ENCODE data around the gene DCC. TPM values are rescaled to one million over a fixed set of nuclear protein-coding genes. Genes with fewer than 3 reads are reported as not detected.

The DCC gene
- total and polyA plus RNA-seq, 3 donors from 2014 or later: 7.9 to 42.1 (median 24.5) TPM

DNA sequence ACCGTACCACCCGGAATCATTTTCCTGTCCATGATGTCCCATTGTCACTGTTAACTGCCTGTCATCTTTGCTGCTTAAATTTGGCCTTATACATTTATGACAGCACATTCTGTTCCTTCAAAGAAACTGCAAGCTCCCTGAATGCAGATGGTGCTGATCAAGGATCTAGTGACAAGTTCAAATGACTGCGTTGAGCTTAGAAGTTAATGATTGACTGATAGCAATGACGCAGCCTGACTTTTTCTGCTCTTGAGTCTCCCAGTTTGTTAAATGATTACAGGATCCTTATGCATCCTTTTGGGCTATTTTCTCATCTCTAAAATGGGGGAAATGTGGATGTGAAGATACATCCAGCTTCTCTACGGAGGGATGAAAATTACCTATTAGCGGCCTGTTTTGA lies 159.0 kb downstream of the DCC start:
- intact Hi-C loops (cut with DNase I; ENCODE audit: low total_unique reads): no loop called here
- TF ChIP-seq, protein P1, sequence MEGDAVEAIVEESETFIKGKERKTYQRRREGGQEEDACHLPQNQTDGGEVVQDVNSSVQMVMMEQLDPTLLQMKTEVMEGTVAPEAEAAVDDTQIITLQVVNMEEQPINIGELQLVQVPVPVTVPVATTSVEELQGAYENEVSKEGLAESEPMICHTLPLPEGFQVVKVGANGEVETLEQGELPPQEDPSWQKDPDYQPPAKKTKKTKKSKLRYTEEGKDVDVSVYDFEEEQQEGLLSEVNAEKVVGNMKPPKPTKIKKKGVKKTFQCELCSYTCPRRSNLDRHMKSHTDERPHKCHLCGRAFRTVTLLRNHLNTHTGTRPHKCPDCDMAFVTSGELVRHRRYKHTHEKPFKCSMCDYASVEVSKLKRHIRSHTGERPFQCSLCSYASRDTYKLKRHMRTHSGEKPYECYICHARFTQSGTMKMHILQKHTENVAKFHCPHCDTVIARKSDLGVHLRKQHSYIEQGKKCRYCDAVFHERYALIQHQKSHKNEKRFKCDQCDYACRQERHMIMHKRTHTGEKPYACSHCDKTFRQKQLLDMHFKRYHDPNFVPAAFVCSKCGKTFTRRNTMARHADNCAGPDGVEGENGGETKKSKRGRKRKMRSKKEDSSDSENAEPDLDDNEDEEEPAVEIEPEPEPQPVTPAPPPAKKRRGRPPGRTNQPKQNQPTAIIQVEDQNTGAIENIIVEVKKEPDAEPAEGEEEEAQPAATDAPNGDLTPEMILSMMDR (IDR thresholded peaks at IDR 0.05): no peak
- no peak for TF ChIP-seq POLR2A (IDR thresholded peaks at IDR 0.05)
- Histone ChIP-seq H3K9me3 (no peaks in the 10 kb centered on the region), H3K27ac (no peak overlapping the region), H3K4me3 (no peak overlapping the region), H3K36me3 (ENCODE audit: low read depth, missing control alignments) (no peaks in the 10 kb centered on the region), H3K4me1 (no peaks in the 10 kb centered on the region), H3K27me3 (no peaks in the 10 kb centered on the region)
- 78 to 79% methylated on average over 6 of the region's 6 CpGs for WGBS, 2 donors
- DNase-seq: no peak

DNA sequence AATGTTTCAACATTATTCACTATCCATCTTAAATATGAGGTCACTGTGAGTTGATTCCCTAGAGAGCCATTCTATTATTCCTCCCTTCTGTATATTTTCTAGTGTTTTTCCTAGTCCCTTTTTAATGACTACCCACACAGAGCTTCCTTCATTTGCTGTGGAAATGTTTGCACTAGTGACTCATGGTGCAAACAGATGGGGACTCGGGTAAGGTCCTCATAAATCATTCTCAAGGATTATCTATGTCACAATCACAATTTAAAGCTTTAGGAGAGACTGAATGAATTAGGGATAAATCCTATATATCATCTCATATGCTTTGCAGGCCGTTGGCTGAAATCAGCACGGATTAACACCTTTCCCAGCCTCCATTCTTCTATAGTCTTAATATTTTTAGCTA lies 159.6 kb downstream of the DCC start:
- TF ChIP-seq POLR2A (IDR thresholded peaks at IDR 0.05): no peak
- TF ChIP-seq, protein P1 (IDR thresholded peaks at IDR 0.05): no peak
- H3K27me3 ChIP-seq: no peaks in the 10 kb centered on the region
- no peaks in the 10 kb centered on the region for H3K9me3 ChIP-seq
- no peak overlapping the region for H3K27ac ChIP-seq
- intact Hi-C loops (cut with DNase I; ENCODE audit: low total_unique reads): no loop called here
- H3K36me3 ChIP-seq (ENCODE audit: low read depth, missing control alignments): no peaks in the 10 kb centered on the region
- 61 to 71% methylated on average over 3 of the region's 3 CpGs for WGBS, 2 donors
- no peaks in the 10 kb centered on the region for H3K4me1 ChIP-seq
- no peak for DNase-seq
- no peak overlapping the region for H3K4me3 ChIP-seq

DNA sequence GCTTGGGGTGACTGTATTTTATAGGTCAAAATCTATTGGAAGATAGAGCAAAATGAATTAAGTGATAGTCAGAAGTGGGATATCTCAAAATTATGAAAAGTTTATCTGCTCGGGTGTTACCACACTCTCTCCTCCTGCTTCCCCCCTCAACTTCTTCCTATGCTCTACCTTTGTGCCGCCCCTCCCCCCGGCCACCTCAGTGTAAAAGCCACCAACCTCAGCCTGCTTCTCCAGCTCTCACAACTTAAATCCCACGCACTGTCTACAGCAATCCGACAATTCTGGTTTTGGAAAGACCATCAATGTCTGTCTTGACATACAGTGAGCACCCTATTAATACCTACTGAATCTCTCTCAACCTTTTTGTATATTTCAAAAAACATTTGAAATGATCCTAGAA lies 164.6 kb downstream of the DCC start:
- intact Hi-C loops (cut with DNase I; ENCODE audit: low total_unique reads): no loop called here
- Histone ChIP-seq H3K36me3 (ENCODE audit: low read depth, missing control alignments) (no peaks in the 10 kb centered on the region), H3K27ac (no peak overlapping the region), H3K27me3 (no peaks in the 10 kb centered on the region), H3K4me3 (no peak overlapping the region), H3K9me3 (no peaks in the 10 kb centered on the region), H3K4me1 (no peaks in the 10 kb centered on the region)
- WGBS, 2 donors: 74 to 80% methylated on average over 5 of the region's 5 CpGs
- TF ChIP-seq, protein P1 (IDR thresholded peaks at IDR 0.05): no peak
- no peak for TF ChIP-seq POLR2A (IDR thresholded peaks at IDR 0.05)
- DNase-seq: no peak

DNA sequence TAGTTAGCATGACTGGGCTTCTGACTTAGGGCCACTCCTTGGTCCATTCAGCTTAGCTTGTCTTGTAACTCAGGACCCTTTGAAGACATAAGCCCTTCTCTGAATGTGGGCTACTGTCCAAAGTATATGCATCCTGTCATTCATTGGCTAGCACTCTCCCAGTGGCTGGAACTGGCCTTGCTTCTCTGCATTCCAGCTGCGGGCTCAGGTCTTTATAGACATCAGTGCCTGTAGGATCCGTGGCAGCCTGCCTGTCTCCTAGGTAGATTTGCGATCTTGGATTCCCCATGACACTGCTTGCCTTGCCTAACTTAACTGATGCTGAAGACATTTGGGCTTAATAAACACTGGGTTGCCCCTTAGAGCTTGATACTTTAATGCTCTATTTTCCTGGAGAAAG lies 170.1 kb downstream of the DCC start:
- no peaks in the 10 kb centered on the region for H3K27me3 ChIP-seq
- no peaks in the 10 kb centered on the region for H3K9me3 ChIP-seq
- H3K36me3 ChIP-seq (ENCODE audit: low read depth, missing control alignments): no peaks in the 10 kb centered on the region
- no peak overlapping the region for H3K4me3 ChIP-seq
- no peak for DNase-seq
- TF ChIP-seq POLR2A (IDR thresholded peaks at IDR 0.05): no peak
- intact Hi-C loops (cut with DNase I; ENCODE audit: low total_unique reads): no loop called here
- H3K27ac ChIP-seq: no peak overlapping the region
- no peaks in the 10 kb centered on the region for H3K4me1 ChIP-seq
- 69 to 70% methylated on average over 3 of the region's 3 CpGs for WGBS, 2 donors

DNA sequence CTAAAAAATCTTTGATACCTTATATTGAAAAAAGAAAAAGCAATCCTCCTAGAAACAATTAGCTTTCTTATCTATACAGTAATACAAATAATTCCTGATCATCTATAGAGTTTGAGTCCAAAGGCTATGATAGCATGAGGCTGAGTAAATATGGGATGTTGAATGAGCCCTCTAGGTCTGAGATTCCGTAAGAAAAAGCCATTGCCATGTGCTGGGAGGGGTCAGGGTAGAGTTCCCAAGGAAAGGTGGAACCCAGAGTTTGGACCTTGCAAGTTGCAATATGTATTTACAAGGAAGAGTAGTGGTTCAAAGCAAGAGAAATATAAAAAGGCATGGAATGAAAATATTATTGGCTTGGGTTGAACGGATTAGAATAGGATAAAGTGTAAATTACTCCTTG lies 178.1 kb downstream of the DCC start:
- no peak overlapping the region for H3K27ac ChIP-seq
- H3K27me3 ChIP-seq: no peaks in the 10 kb centered on the region
- no peak for DNase-seq
- H3K9me3 ChIP-seq: no peaks in the 10 kb centered on the region
- TF ChIP-seq, protein P1 (IDR thresholded peaks at IDR 0.05): no peak
- no peak for TF ChIP-seq POLR2A (IDR thresholded peaks at IDR 0.05)
- intact Hi-C loops (cut with DNase I; ENCODE audit: low total_unique reads): no loop called here
- WGBS, 2 donors: 77 to 87% methylated on average over 2 of the region's 2 CpGs
- H3K36me3 ChIP-seq (ENCODE audit: low read depth, missing control alignments): no peaks in the 10 kb centered on the region
- H3K4me3 ChIP-seq: no peak overlapping the region
- no peaks in the 10 kb centered on the region for H3K4me1 ChIP-seq

Data from testis (tissue), 3 donors.